Mesodermal cell (in vitro differentiated cells): Measurements from ENCODE around the gene SNRNP70.
"Not testable (repeated sequence)": the region's sequence is repeated elsewhere in the genome, so short reads cannot be mapped to it uniquely, and the experiment has no call there.

Source experiments
- H3K27ac ChIP-seq: 2 replicates; pipeline ENCODE4 v1.7.0; 2013; ENCODE audit warnings: mild to moderate bottlenecking, low read depth, low read length, moderate library complexity; ENCODE audit not compliant: severe bottlenecking
- H3K36me3 ChIP-seq: 2 replicates; pipeline ENCODE4 v1.7.1; 2013; ENCODE audit warnings: mild to moderate bottlenecking, low read length, moderate library complexity; ENCODE audit not compliant: control insufficient read depth, insufficient read depth
- H3K4me1 ChIP-seq: one replicate; pipeline ENCODE4 v1.7.1; 2013; ENCODE audit warnings: mild to moderate bottlenecking, low read length; ENCODE audit not compliant: insufficient read depth, control insufficient read depth, poor library complexity, severe bottlenecking
- H3K4me3 ChIP-seq: 2 replicates; pipeline ENCODE4 v1.7.0; 2013; ENCODE audit warnings: low read length, control low read depth, mild to moderate bottlenecking; ENCODE audit not compliant: insufficient read depth, poor library complexity, severe bottlenecking; ENCODE audit errors: extremely low read depth
- H3K9me3 ChIP-seq: 2 replicates; pipeline ENCODE4 v1.7.1; 2013; ENCODE audit warnings: mild to moderate bottlenecking, low read length, moderate library complexity; ENCODE audit not compliant: control insufficient read depth
- WGBS, 2 experiments: methylation state at CpG; one replicate each; pipeline ENCODE4 v1.1.5; 2013; ENCODE audit warnings: missing lambda C conversion rate in 2 of 2; ENCODE audit not compliant: insufficient coverage in 2 of 2; 5-methylcytosine and 5-hydroxymethylcytosine counted together

The SNRNP70 gene

GRCh38 chr19:49114630-49115363 is 29.5 kb downstream of the SNRNP70 start:
- 6 to 8% methylated on average over 61 to 62 of the region's 68 CpGs for WGBS, 2 experiments
- peaks cover 5% of the 10 kb centered on the region for H3K36me3 ChIP-seq
- no peaks in the 10 kb centered on the region for H3K9me3 ChIP-seq
- H3K4me1 ChIP-seq = peaks cover 11% of the 10 kb centered on the region
- peak overlapping the region; percentile 62 for H3K27ac ChIP-seq
- peak overlapping the region; percentile 69 for H3K4me3 ChIP-seq

GRCh38 chr19:49116544-49116943 is 31.3 kb downstream of the SNRNP70 start:
- H3K9me3 ChIP-seq = no peaks in the 10 kb centered on the region
- peaks cover 11% of the 10 kb centered on the region for H3K4me1 ChIP-seq
- peaks cover 3% of the 10 kb centered on the region for H3K36me3 ChIP-seq
- H3K4me3 ChIP-seq = no peak overlapping the region
- WGBS, 2 experiments = 80% methylated on average over 1 of the region's 1 CpG; no CpG with 5 or more reads in 1 of the 2 experiments
- H3K27ac ChIP-seq = no peak overlapping the region

GRCh38 chr19:49117677-49118564 is 32.7 kb downstream of the SNRNP70 start:
- Histone ChIP-seq H3K27ac (peak overlapping the region; percentile 96), H3K36me3 (peaks cover 3% of the 10 kb centered on the region), H3K4me3 (peak overlapping the region; percentile 59), H3K4me1 (peaks cover 11% of the 10 kb centered on the region), H3K9me3 (no peaks in the 10 kb centered on the region)
- 90% methylated on average over 20 to 22 of the region's 26 CpGs for WGBS, 2 experiments

GRCh38 chr19:49118565-49119410 is 33.5 kb downstream of the SNRNP70 start, which contains the start of gene C19orf73:
TSS of gene C19orf73 (minus strand) at chr19:49119143. CDS start at chr19:49119022, 121 bp downstream.
- Histone ChIP-seq H3K36me3 (peaks cover 3% of the 10 kb centered on the region), H3K4me3 (peak within 1 kb of the TSS; percentile 59), H3K9me3 (no peaks in the 10 kb centered on the region), H3K27ac (peak within 1 kb of the TSS; percentile 96), H3K4me1 (peaks cover 8% of the 10 kb centered on the region)
- 1 to 2% methylated on average over 57 to 64 of the region's 85 CpGs for WGBS, 2 experiments

GRCh38 chr19:49119411-49120324 is 34.4 kb downstream of the SNRNP70 start, which contains the start of gene PPFIA3:
TSS of gene PPFIA3 (plus strand) at chr19:49119544. CDS start at chr19:49127874, 8,330 bp downstream.
- H3K4me3 ChIP-seq = peak within 1 kb of the TSS; percentile 59

GRCh38 chr19:49120325-49120683 is 35.1 kb downstream of the SNRNP70 start:
- 22 to 24% methylated on average over 16 of the region's 16 CpGs for WGBS, 2 experiments
- peaks cover 3% of the 10 kb centered on the region for H3K36me3 ChIP-seq
- H3K4me3 ChIP-seq = no peak overlapping the region
- H3K9me3 ChIP-seq = no peaks in the 10 kb centered on the region
- no peak overlapping the region for H3K27ac ChIP-seq
- peaks cover 6% of the 10 kb centered on the region for H3K4me1 ChIP-seq

More at GRCh38 chr19:49119411-49120324, 34.4 kb downstream of the SNRNP70 start, which contains the start of gene PPFIA3:
- H3K4me1 ChIP-seq = peaks cover 6% of the 10 kb centered on the region
- H3K27ac ChIP-seq = peak within 1 kb of the TSS; percentile 96
- no peaks in the 10 kb centered on the region for H3K9me3 ChIP-seq
- WGBS, 2 experiments = 1% methylated on average over 41 to 73 of the region's 90 CpGs
- peaks cover 3% of the 10 kb centered on the region for H3K36me3 ChIP-seq

- Histone ChIP-seq H3K36me3 (peaks cover 3% of the 10 kb centered on the region), H3K9me3 (no peaks in the 10 kb centered on the region), H3K27ac (no peak overlapping the region), H3K4me1 (peaks cover 6% of the 10 kb centered on the region), H3K4me3 (no peak overlapping the region)
- WGBS, 2 experiments = 82 to 88% methylated on average over 1 to 2 of the region's 2 CpGs
Measured at GRCh38 chr19:49120868-49121267, 35.6 kb downstream of the SNRNP70 start.

- WGBS, 2 experiments = 95 to 98% methylated on average over 6 to 8 of the region's 10 CpGs
- H3K4me1 ChIP-seq, H3K36me3 ChIP-seq, H3K9me3 ChIP-seq, H3K27ac ChIP-seq, H3K4me3 ChIP-seq: not testable (repeated sequence)
Measured at GRCh38 chr19:49121841-49122240, 36.6 kb downstream of the SNRNP70 start.

- H3K9me3 ChIP-seq, H3K4me1 ChIP-seq, H3K4me3 ChIP-seq, H3K36me3 ChIP-seq, H3K27ac ChIP-seq: not testable (repeated sequence)
- 92 to 93% methylated on average over 10 to 11 of the region's 11 CpGs for WGBS, 2 experiments
Measured at GRCh38 chr19:49123285-49123684, 38.0 kb downstream of the SNRNP70 start.
